ENCODE data around the gene ADAMTS13.

The ADAMTS13 gene

GRCh38 chr9:133385452-133385851, 36.7 kb upstream of the ADAMTS13 start:
- no peak for TF ChIP-seq CTCF (IDR thresholded peaks at IDR 0.05)
- TF ChIP-seq ZFX (IDR thresholded peaks at IDR 0.05; ENCODE audit: borderline replicate concordance): no peak
- no peak overlapping the region for H3K27ac ChIP-seq

- H3K27ac ChIP-seq: no peak overlapping the region
- TF ChIP-seq CTCF (IDR thresholded peaks at IDR 0.05) (no peak), ZFX (IDR thresholded peaks at IDR 0.05; ENCODE audit: borderline replicate concordance) (no peak)
Observed at GRCh38 chr9:133386338-133386737, 35.8 kb upstream of the ADAMTS13 start.

- TF ChIP-seq CTCF (IDR thresholded peaks at IDR 0.05) (no peak), ZFX (IDR thresholded peaks at IDR 0.05; ENCODE audit: borderline replicate concordance) (no peak)
- peak overlapping the region; percentile 56 for H3K27ac ChIP-seq
Observed at GRCh38 chr9:133387680-133388079, 34.5 kb upstream of the ADAMTS13 start.

GRCh38 chr9:133389025-133389557, 33.1 kb upstream of the ADAMTS13 start:
- TF ChIP-seq ZFX (IDR thresholded peaks at IDR 0.05; ENCODE audit: borderline replicate concordance) (no peak), CTCF (IDR thresholded peaks at IDR 0.05) (no peak)

GRCh38 chr9:133389562-133389961, 32.6 kb upstream of the ADAMTS13 start:
- TF ChIP-seq ZFX (IDR thresholded peaks at IDR 0.05; ENCODE audit: borderline replicate concordance): no peak
- no peak for TF ChIP-seq CTCF (IDR thresholded peaks at IDR 0.05)
- no peak overlapping the region for H3K27ac ChIP-seq

More at GRCh38 chr9:133389025-133389557, 33.1 kb upstream of the ADAMTS13 start:
- no peak overlapping the region for H3K27ac ChIP-seq

GRCh38 chr9:133390713-133391112, 31.5 kb upstream of the ADAMTS13 start:
- no peak for TF ChIP-seq ZFX (IDR thresholded peaks at IDR 0.05; ENCODE audit: borderline replicate concordance)
- TF ChIP-seq CTCF (IDR thresholded peaks at IDR 0.05): no peak
- H3K27ac ChIP-seq: no peak overlapping the region

GRCh38 chr9:133391449-133391848, 30.7 kb upstream of the ADAMTS13 start:
- H3K27ac ChIP-seq: peak overlapping the region; percentile 38; the same call in 1 of the 2 replicates

- peak overlapping the region; percentile 38; the same call in 1 of the 2 replicates for H3K27ac ChIP-seq
Observed at GRCh38 chr9:133392308-133392707, 29.9 kb upstream of the ADAMTS13 start.

Data from 22Rv1 (cell line).